GM18868 (cell line): Measurements from ENCODE around the gene C20orf204.

Source experiments
- ATAC-seq: cut with Tn5 transposase; IDR thresholded peaks from one replicate; pipeline ENCODE4 v1.9.1; 2021; ENCODE audit warnings: mild to moderate bottlenecking, moderate library complexity; ENCODE audit not compliant: unreplicated experiment

The C20orf204 gene

DNA sequence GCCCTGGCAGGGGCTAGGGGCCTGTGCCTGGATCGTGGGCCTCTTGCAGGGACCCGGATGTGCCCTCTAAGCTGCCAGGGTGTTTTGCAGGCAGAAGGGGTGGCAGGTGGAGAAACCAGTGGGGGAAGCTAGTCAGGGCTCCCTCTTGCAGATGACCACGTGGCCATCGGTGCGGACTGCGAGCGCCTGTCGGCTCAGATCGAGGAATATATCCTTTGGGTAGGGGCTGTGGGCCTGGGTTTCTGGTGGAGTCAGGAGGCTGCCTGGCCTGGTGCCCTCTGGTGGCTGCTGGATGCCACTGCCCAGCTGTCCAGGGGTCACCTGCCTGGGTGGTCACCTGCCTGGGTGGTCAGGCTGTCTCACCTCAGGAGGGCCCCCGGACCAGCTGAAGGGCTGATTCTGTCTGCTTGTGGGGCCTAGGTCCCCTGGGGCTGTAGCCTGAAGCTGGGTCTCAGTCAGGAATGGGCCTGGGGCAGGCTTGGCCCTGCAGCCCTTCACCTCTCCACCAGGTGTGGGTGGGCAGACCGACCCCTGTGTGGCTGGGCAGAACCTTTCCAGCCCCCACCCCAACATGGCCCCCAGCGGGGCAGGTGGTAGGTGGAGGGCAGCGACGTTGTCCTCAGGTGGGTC lies 33.7 kb downstream of the C20orf204 start:
- no peak for ATAC-seq

DNA sequence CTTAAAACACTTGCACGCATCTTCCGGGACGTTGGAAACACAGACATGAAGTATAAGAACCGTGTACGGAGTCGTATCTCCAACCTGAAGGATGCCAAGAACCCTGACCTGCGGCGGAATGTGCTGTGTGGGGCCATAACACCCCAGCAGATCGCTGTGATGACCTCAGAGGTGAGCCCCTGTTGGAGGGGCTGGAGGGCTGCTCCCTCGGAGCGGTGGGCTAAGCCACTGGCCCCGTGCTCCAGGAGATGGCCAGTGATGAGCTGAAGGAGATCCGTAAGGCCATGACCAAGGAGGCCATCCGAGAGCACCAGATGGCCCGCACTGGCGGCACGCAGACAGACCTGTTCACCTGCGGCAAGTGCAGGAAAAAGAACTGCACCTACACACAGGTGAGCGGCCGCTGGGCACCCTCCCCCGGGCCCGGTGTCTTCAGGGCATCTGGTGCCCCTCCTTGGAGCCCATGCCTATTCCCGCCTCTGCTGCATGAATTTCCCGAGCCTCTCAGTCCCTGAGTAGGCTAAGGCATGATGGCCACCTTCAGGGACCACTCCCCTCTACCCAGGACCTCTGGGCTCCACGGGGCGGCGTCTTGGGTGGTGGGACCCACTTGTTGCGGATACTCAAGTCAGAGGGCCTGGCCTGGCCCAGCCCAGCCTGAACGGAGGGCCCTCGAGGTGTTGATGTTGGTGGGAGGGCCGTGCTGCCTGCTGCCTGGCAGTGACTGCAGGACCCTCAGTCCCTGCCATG lies 34.4 kb downstream of the C20orf204 start:
- no peak for ATAC-seq

DNA sequence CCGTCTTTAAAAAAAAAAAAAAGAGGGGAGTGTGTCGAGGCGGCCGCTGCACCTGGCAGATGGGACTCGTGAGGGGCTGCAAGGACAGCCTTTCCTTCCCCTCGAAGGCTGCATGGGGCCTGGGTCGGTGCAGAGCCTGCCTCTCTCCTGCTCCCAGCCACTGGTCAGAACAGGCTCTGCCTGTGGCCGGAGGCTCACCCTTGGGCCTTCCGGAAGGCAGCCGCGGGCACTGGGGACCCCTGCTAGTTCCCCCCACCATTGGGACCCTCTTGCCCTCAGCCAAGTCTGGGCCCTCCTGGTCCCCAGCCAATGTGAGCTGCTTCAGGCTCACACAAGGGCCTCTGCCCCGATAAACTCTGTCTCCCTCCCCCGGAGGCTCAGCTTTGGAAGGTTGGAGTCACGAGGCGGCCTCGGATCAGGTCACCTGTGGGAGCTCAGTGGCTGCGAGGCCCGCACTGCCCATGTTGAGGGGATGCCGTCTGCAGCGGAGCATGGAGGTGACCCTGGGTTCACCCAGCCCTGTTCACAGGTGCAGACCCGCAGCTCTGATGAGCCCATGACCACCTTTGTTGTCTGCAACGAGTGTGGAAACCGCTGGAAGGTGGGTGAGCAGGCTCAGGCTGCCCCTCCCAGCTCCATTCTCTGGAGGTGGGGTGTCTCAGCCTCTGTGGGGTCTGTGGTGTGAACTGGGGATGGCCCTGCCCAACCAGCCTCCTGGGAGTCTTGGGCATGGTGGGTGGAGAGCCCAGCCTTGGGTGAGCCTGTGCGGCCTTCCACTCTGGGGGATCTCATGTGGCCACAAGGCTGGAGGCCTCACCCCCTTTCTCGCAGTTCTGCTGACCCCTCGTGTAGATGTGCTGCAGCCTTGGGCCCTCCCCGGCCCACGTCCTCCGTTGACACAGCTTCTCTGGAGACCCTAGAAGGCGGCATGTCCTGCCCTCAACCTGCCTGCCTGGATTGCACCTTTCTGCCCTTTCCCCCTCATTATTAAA lies 35.7 kb downstream of the C20orf204 start:
- no peak for ATAC-seq

DNA sequence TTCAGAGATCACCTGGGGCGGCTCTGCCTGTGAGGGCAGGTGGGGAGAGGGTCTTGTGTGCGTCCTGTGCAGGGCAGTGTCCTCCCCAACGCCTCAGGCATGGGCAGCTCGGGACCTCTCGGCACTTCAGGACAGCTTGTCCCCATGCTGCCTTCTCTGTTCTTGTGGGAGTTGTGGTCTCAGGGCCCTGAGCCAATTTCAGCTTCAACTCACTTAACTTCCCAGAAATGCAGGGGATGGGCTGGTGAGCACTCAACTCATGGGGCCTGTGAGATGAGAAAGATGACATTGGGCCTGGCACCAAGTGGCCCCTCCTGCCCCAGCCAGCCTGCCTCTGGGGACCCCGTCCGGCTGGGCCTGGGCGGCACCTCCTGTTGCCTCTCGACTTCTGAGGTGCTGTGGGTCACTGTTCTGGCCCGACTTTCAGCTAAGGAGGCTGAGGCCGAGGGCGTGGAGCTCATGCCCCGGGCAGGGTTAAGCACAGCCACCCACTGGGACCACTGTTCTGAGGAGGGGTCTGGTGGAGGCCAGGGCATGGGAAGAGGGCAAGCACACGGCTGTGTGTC lies 36.6 kb downstream of the C20orf204 start:
- no peak for ATAC-seq

DNA sequence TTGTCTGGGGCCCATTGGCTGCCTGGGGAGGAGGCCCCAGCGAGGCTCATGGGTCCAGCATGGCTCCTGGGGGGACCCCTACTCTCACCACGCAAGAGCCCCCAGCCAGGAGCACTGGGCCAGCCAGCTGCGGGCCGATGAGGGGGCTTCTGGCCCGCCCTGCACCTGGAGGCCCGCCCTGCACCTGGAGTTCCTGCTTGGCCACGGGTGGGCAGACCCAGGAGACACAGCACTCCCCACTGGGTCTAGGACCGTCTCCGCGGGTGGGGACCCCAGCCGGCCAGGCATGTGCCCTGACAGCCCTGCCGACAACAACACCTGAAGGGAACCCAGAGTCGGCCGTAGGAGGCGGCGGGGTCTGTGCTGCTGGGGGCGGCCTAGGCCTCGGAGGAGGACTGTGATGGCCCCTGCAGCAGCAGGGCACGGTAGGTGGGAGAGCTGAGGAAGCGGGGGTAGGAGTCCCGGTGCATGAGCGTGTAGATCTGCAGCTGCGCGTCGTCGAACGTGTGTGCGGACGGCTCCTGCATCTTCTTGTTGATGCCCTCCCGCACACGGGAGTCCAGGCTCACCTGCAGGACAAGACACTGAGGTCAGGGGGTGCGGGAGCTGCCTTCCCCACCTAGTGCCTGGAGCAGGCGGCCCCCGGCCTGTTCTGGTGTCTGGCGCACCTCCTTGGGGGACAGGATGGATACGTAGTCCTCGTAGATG lies 37.6 kb downstream of the C20orf204 start:
- ATAC-seq: no peak

DNA sequence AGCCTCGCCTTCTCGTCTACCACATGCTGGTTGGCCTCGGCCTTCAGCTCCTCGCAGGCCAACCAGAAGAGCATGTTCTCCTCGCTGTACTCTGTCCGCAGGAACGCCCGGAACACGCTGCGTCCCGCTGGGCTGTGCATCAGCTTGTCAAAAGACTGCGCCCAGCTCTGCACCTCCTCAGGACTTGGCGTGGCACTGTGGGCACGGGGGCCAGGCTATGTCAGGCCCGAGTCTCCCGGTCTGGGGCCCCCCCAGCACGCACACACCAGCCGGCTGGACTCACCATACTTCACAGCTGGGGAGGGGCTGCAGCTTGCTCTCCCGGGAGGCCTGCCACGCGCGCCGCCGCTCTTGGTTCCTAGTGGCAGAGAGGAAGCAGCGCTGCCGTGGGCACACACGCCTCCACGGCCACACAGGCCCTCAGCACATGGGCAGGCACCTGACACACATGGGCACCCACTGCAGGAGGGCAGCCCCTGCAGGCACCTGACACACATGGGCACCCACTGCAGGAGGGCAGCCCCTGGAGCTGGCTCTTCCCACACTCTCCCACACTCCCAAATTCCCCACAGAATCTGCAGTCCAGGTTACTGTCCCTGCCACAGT lies 38.3 kb downstream of the C20orf204 start:
- no peak for ATAC-seq

DNA sequence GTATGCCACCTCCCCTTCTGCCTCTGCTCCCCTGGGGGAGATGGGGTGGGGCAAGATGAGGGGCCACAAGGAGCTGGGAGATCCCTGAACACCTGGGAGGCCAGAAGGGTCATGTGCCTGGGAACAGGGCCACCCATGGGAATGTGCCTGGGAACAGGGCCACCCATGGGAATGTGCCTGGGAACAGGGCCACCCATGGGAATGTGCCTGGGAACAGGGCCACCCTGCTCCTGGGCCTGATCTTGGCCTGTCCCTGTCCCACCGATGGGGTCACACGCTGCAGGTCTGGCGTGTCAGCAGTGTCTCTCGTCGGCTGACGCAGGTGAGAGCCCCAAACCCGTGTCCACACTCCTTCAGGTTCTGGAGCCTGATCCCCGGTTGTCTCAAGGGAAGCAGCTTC lies 39.0 kb downstream of the C20orf204 start:
- ATAC-seq: no peak

DNA sequence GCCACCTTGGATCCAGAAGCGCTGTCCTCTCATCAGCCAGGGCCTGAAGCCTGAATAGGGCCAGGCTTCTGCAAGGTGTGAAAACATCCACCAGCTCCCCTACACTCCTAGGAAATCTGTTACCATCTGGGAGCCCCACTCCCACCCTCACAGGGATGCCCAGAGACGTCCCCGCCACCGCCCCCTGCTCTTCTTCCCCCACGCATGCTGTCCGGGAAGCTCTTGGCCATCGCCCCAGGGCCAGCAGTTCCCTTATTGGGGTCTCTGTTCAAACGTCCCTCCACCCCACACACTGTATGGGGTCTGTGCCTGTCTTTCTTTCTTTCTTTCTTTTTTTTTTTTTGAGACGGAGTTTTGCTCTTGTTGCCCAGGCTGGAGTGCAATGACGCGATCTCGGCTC lies 39.6 kb downstream of the C20orf204 start:
- no peak for ATAC-seq

DNA sequence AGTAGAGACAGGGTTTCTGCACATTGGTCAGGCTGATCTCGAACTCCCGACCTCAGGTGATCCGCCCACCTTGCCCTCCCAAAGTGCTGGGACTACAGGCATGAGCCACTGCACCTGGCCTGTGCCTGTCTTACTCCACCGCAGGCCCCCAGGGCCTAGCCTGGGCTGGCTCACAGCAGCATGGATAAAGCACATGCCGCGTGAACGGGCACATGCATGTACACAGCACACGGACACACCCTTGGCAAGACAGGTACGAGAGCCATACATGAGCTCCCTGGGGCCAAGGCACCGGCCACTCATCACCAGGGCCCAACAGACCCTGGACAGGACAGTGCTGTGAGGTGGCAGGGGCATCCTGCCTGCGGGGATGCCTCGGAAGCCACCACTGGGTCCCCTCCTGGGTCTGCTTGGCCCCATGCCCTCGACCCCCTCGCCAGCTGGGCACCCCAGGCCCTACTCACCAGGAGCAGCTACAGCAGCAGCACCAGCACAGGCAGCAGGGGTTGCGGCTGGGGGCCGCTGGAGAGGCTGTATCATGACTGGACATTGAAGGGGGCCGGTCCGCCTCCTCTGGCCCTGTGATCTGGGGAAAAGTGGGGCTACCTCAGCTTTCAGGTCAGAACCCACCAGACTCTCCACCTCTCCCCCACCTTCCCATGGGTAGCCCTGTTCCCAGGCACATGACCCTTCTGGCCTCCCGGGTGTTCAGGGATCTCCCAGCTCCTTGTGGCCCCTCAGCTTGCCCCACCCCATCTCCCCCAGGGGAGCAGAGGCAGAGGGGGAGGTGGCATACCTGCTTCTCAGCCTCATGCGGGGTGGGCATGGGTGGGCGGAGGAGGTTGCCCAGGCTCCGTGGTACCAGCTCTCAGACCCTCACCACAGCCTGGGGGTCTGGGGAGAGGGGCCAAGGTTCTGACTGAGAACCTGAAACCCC lies 40.3 kb downstream of the C20orf204 start:
- no peak for ATAC-seq

DNA sequence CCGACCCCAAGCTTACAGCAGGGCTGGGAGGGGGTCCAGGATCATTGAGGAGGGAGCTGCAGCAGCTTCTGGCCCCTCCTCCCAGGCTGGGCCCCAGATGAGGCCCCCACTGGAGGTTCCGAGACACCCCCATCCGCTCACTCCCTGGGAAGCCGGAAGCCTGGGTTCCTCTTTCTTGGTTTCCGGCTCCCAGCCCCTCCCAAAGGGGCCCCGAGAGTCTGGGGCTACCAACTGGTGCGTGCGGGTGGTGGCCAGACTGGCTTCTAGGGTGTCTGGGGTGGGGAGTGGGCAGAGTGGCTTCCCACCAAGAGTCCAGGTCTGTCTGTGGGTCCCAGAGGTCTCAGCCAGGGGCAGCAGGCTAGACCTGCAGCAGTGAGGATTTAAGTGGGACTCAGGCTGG lies 41.1 kb downstream of the C20orf204 start:
- no peak for ATAC-seq

DNA sequence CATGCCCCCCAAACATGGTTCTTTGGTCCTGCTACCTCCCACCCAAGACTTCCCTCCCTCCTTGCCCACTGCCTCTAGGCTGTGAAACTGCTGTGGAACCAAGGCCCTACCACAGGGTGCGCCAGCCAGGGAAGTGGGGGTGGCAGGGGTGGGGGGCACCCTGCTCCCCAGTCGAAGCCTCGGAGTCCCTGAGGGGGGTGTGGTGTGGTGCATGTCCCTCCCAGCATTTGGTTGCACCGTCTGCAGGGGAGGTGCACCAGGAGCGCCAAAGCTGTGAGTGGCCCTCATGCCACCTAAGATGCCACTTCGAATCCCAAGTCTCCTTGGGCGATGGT lies 41.5 kb downstream of the C20orf204 start:
- ATAC-seq: no peak

DNA sequence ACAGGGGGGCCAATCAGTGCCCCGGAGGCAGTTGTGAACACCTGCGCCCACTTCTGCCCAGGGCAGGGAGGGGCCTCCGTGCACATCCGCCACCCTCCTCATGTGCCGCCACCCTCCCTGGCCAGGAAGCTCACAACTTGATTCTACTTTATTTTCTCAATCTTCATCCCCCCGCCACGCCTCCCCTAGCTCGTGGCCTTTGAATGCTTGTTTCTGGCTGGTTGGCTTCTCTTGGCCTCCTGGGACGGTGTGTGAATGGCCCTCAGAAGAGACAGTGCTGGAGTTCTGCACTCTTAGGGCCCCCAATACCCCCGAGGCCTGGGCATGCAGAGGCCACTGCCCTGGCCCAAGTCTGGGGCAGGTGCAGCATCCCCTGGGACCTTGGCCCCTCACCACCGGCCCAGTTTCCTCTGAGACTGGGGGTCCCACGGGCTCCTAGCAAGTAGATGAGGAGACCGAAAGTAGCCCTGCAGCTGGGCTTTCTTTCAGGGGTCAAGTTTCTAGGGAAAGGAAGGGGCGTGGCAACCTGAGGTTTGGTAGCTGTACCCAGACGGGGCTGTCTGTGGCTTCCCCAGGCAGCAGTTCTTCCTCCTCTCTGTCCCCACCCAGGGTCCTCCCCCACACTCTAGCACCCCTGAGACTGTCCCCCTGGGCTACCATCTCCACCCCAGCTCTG lies 42.0 kb downstream of the C20orf204 start:
- no peak for ATAC-seq

DNA sequence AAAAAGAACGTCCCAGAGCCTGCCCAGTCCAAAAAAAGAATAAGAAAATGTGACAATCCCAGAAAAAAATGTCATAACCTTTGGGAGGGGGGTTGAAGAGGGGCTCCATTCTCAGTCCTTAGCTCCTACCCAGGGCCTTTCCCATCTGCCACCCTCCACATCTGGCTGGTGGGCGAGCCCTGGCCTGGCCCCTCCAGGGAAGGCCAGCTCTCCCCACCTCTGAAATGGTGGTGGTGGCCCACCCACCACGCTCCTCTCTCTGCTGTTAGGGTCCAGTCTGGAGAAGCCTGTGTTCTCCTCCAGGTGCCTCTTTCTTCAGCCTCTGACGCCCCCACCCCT lies 42.9 kb downstream of the C20orf204 start:
- ATAC-seq: no peak

DNA sequence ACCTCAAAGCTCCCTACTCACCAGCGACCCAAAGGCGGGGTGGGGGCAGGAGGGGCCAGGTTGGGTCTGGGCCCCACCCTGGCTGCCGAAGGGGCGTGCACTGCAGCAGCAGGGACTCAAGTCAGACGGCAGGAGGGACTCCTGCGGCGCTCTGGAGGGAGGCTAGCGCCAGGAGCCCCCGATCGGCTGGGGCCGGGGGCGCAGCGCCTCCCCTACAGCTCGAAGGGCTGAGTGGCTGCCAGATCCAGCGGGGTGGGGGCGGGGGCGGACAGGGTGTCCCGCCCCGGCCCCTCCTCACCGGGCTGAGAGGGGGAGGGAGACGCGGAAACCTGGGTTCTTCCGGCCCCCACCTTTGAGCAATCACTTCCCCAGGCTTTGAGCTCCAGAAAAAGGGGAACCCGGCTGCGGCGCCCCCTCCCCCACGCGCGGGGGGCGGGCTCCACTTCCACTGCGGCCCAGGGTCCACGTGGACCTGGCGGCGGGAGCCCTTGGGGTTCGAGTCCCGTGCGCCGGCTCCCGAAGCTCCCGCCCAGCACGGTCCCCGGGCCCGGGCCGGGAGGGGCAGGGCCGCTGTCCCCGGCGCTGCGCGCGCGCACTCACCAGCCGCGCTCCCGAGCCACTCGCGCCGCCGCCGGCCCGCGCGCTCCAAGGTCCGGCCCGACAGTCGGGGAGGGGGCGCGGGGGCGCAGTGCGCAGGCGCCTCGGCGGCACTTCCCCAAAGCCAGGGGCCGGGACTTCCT lies 43.5 kb downstream of the C20orf204 start, which contains the start of gene RGS19:
RGS19 (minus strand) TSS at position 246 of the 740 bp plus-strand sequence. CDS start 2,632 bp downstream, outside the sequence.
- peak; percentile 39 for ATAC-seq

DNA sequence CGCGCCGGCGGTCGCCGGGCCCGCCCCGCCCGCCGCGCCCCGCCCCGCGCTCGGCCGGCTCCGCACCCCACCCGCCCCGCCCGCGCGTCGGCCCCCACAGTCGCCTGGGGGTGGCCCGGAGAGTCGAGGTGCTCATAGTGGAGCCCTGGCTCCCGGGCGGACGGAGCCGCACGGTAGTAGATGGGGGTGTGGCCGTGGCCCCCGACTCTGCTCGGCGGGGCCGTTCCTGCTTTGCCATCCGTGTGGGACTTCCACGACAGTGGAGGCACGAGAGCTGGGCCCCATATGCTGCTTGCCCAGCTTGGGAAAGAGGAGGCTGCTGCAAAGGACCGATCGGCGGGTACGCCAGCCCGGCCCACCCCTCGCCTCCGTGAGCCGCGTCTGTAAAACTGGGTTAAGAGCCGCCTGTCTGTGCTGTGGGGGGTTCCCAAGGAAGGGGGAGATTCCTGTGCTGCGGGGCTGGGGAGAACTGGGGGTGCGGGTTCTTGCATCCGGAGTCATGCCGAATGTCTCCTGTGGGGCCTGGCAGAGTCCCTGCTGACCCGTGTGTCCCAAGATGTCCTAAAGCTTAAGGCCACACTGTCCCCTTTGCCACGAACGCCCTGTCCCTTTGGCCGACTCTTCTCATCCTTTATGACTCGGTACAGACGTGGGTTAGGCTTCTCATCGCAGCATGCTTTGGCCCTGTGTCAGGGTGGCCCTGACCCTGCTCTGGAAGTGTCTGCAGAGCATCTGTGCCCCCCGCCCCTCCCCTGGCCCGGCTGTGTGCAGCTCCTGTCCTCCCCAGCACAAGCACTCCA lies 44.2 kb downstream of the C20orf204 start, which contains the start of gene OPRL1:
OPRL1 (plus strand) TSS at position 70 of the 800 bp plus-strand sequence. CDS start 12,639 bp downstream, outside the sequence.
- ATAC-seq: peak; percentile 4

DNA sequence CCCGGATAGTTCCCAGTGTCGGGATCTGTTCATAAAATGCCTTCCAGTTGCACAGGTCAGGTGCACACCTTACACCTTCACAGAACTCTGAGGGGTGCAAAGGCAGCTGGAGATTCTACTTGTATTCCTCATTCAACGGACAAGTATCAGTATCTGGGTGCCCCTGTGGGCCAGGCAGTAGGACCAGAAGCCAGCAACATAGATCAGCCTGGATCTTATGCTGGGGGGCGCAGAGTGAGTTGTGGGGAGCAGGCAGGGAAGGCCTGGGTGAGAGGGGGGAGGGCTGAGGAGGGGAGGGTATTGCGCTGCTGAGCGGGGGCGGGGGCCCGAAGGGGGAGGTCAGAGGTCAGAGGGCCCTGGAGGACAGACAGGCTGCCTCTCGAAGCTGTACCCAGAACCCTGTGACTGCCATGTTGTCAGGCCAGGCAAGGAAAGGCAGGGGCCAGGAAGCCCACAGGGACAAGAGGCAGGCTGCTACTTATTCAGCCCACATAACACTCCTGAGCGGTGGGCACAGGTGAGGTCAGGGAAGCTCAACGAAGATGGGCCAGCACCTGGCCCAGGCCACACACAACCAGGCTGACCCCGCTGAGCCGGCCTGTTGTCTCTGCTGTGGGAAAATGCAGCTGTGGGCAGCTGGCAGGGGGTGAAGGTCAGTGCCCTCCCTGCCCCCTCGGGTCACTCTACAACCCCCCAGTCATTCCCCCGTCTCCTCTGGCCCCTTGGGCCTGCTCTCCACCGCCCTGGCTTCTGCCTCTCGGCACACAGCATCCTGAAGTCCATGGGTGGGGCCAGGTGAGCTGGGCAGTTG lies 45.0 kb downstream of the C20orf204 start:
- no peak for ATAC-seq
